HepG2 (cell line): Measurements from ENCODE around the gene OR6S1. TPM values are rescaled to one million over a fixed set of nuclear protein-coding genes. Genes with fewer than 3 reads are reported as not detected.

Experiments
- CENPX ChIP-seq: sonication (generic); formaldehyde crosslinking; IDR thresholded peaks from 2 replicates; pipeline ENCODE4 v1.9.0; 2021; ENCODE audit warnings: mild to moderate bottlenecking, missing genetic modification reagents, moderate library complexity
- DPF2 ChIP-seq: sonication (generic); formaldehyde crosslinking; IDR thresholded peaks from 2 replicates; pipeline ENCODE4 v1.4.0; 2020; ENCODE audit warnings: mild to moderate bottlenecking, low read depth, missing genetic modification reagents, borderline replicate concordance
- ELF4 ChIP-seq: sonication (generic); formaldehyde crosslinking; IDR thresholded peaks from 2 replicates; pipeline ENCODE4 v1.5.0; 2020; ENCODE audit warnings: missing genetic modification reagents, mild to moderate bottlenecking, moderate library complexity, borderline replicate concordance
- GFI1 ChIP-seq: sonication (generic); formaldehyde crosslinking; IDR thresholded peaks from 2 replicates; pipeline ENCODE4 v1.5.0; 2020; ENCODE audit warnings: missing genetic modification reagents, mild to moderate bottlenecking, borderline replicate concordance
- ISL2 ChIP-seq: sonication (generic); formaldehyde crosslinking; IDR thresholded peaks from 2 replicates; pipeline ENCODE4 v1.5.0; 2020; ENCODE audit warnings: missing genetic modification reagents
- KDM5B ChIP-seq: sonication (generic); formaldehyde crosslinking; IDR thresholded peaks from 2 replicates; pipeline ENCODE4 v1.4.0; 2020; ENCODE audit warnings: missing genetic modification reagents, mild to moderate bottlenecking, borderline replicate concordance
- LCORL ChIP-seq, 2 experiments: fragments of 450-650 bp in 1 of 2; sonication (generic) in 1 of 2; formaldehyde crosslinking in 1 of 2; IDR thresholded peaks; 2 replicates each; pipeline versions ENCODE4 v1.5.0 to v1.6.1; 2017 to 2020; ENCODE audit warnings: antibody characterized with exemption in 1 of 2, missing genetic modification reagents in 1 of 2
- NFYC ChIP-seq: IDR thresholded peaks from 2 replicates; pipeline ENCODE4 v1.6.1; 2016; ENCODE audit warnings: missing genetic modification reagents, missing compliant biosample characterization
- NR1H2 ChIP-seq: sonication (generic); formaldehyde crosslinking; IDR thresholded peaks from 2 replicates; pipeline ENCODE4 v1.8.1; 2022; ENCODE audit warnings: low read depth, missing genetic modification reagents, borderline replicate concordance
- PCBP2 ChIP-seq: fragments of 200-400 bp; formaldehyde crosslinking; optimal IDR thresholded peaks from 2 replicates; pipeline ENCODE3; 2018; ENCODE audit warnings: low read length, low read depth; ENCODE audit not compliant: poor library complexity, severe bottlenecking
- REXO4 ChIP-seq: sonication (generic); formaldehyde crosslinking; IDR thresholded peaks from 2 replicates; pipeline ENCODE4 v1.8.0; 2022; ENCODE audit warnings: missing genetic modification reagents, mild to moderate bottlenecking, borderline replicate concordance
- SIX4 ChIP-seq: sonication (generic); formaldehyde crosslinking; IDR thresholded peaks from 2 replicates; pipeline ENCODE4 v1.4.0; 2020; ENCODE audit warnings: missing genetic modification reagents
- WIZ ChIP-seq: sonication (generic); formaldehyde crosslinking; IDR thresholded peaks from 2 replicates; pipeline ENCODE4 v1.5.1; 2020; ENCODE audit warnings: mild to moderate bottlenecking, missing genetic modification reagents
- ZFYVE20 ChIP-seq: sonication (generic); formaldehyde crosslinking; IDR thresholded peaks from 2 replicates; pipeline ENCODE4 v1.8.0; 2023; ENCODE audit warnings: low read depth, mild to moderate bottlenecking, moderate library complexity, missing genetic modification reagents, borderline replicate concordance
- ZMYM4 ChIP-seq: sonication (generic); formaldehyde crosslinking; IDR thresholded peaks from 2 replicates; pipeline ENCODE4 v1.8.1; 2023; ENCODE audit warnings: mild to moderate bottlenecking, missing genetic modification reagents
- ZNF234 ChIP-seq: sonication (generic); formaldehyde crosslinking; conservative IDR thresholded peaks from 2 replicates; pipeline ENCODE4 v1.5.1; 2020; ENCODE audit warnings: mild to moderate bottlenecking, missing genetic modification reagents
- ZNF251 ChIP-seq: sonication (generic); formaldehyde crosslinking; IDR thresholded peaks from 2 replicates; pipeline ENCODE4 v1.9.0; 2021; ENCODE audit warnings: mild to moderate bottlenecking, missing genetic modification reagents
- ZNF510 ChIP-seq: sonication (generic); formaldehyde crosslinking; IDR thresholded peaks from 2 replicates; pipeline ENCODE4 v1.4.0; 2020; ENCODE audit warnings: low read depth, mild to moderate bottlenecking, missing genetic modification reagents
- ZNF652 ChIP-seq: IDR thresholded peaks from 2 replicates; pipeline ENCODE4 v1.6.1; 2016; ENCODE audit warnings: low read depth, borderline replicate concordance
- ZNF674 ChIP-seq: sonication (generic); formaldehyde crosslinking; IDR thresholded peaks from 2 replicates; pipeline ENCODE4 v1.5.0; 2020; ENCODE audit warnings: low read depth, mild to moderate bottlenecking, missing genetic modification reagents
- polyA plus RNA-seq, 8 experiments: library from polyadenylated mRNA; depleted of rRNA in 3 of 8; stranded (reverse) in 7 of 8; unstranded in 1 of 8; fragments of >200 nt; fragmentation: Illumina TruSeq in 4 of 8; extraction: Trizol in 4 of 8; gene quantifications; 2 replicates each; pipeline versions ENCODE4 v1.2.1 to v1.2.3, GENCODE V29; 2011 to 2016; ENCODE audit warnings: low read depth in 4 of 8, missing spikeins in 1 of 8, mixed read lengths in 1 of 8; ENCODE audit not compliant: insufficient read depth in 1 of 8
- total RNA-seq, 5 experiments: library from RNA; depleted of rRNA; stranded (reverse); fragments of >200 nt; fragmentation: Illumina TruSeq; extraction: Trizol; gene quantifications; 2 replicates each; pipeline ENCODE4 v1.2.3, GENCODE V29; 2016; ENCODE audit warnings: low read depth in 1 of 5
- TF ChIP-seq, protein P1 (sequence below): IDR thresholded peaks from 2 replicates; pipeline ENCODE4 v1.6.1; 2016; ENCODE audit warnings: low read depth, control low read depth
- TF ChIP-seq, protein P2 (sequence below): sonication (generic); formaldehyde crosslinking; IDR thresholded peaks from 2 replicates; pipeline ENCODE4 v1.5.0; 2020; ENCODE audit warnings: missing genetic modification reagents
- TF ChIP-seq, protein P3 (sequence below): sonication (generic); formaldehyde crosslinking; IDR thresholded peaks from 2 replicates; pipeline ENCODE4 v1.4.0; 2020; ENCODE audit warnings: mild to moderate bottlenecking, missing genetic modification reagents
- TF ChIP-seq, protein P4 (sequence below): IDR thresholded peaks from 2 replicates; pipeline ENCODE4 v1.6.1; 2016; ENCODE audit warnings: mild to moderate bottlenecking

Gene OR6S1
- total and polyA plus RNA-seq, 2 of the 13 experiments (the other 11 are each of a cell fraction or from before 2014, with no cell fraction given): 0.09 TPM; not detected in 1

DNA sequence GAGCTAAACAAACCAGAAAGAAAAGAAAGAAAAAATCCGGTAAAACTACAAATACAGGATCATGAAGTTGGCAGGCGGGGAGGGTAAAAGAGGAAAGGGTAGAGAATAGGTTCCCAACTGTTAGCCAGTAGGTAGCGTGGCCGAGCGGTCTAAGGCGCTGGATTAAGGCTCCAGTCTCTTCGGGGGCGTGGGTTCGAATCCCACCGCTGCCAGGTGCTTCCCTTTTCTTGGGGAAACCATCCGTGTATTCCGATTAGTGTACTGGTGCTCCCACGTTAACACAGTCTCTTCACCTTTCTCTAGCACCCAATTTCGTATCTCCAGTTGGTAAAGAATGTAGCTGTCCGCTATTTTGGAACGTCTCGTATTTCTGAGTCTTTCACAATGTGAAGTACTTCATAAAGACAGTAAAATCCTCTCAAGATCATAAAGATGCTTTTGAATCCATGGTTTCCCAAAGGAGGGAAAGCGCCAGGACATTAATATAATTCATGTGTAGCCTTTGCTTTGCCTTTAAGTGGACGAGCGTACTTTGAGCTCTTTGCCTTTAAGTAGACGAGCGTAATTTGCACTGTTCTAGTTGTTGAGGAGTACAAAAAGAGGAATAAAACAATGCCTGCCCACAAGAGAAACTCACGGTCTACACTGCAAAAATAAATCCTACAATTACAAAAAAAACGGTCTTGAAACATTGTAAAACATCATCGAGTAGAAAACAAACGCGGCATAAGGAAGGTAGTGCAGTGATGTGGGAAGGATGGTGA, 31.3 kb downstream of the OR6S1 start (continued):
- TF ChIP-seq, protein P1, sequence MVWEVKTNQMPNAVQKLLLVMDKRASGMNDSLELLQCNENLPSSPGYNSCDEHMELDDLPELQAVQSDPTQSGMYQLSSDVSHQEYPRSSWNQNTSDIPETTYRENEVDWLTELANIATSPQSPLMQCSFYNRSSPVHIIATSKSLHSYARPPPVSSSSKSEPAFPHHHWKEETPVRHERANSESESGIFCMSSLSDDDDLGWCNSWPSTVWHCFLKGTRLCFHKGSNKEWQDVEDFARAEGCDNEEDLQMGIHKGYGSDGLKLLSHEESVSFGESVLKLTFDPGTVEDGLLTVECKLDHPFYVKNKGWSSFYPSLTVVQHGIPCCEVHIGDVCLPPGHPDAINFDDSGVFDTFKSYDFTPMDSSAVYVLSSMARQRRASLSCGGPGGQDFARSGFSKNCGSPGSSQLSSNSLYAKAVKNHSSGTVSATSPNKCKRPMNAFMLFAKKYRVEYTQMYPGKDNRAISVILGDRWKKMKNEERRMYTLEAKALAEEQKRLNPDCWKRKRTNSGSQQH (CRISPR knock-in tag): peak; percentile 82; the same call in 1 of the 2 replicates
- TF ChIP-seq ZFYVE20 (CRISPR knock-in tag) (no peak), GFI1 (CRISPR knock-in tag) (no peak), ZMYM4 (CRISPR knock-in tag) (peak; percentile 80), ELF4 (CRISPR knock-in tag) (no peak), ZNF510 (CRISPR knock-in tag) (peak; percentile 36; the same call in 1 of the 2 replicates), NFYC (no peak), ISL2 (CRISPR knock-in tag) (peak; percentile 62; the same call in 1 of the 2 replicates), LCORL (IDR thresholded peaks at IDR 0.05) (no peak), LCORL (CRISPR knock-in tag; IDR thresholded peaks at IDR 0.05) (peak; percentile 58; the same call in 1 of the 2 replicates), WIZ (CRISPR knock-in tag) (no peak), DPF2 (no peak), REXO4 (CRISPR knock-in tag) (no peak), SIX4 (peak; percentile 13; the same call in 1 of the 2 replicates), ZNF674 (0 out of 2 replicates have a peak, but pooled peaks have one; percentile 19), KDM5B (0 out of 2 replicates have a peak, but pooled peaks have one; percentile 12), ZNF251 (no peak), ZNF652 (CRISPR knock-in tag) (0 out of 2 replicates have a peak, but pooled peaks have one; percentile 12), NR1H2 (CRISPR knock-in tag) (no peak), PCBP2 (no peak), ZNF234 (no peak), CENPX (no peak)
- TF ChIP-seq, protein P2, sequence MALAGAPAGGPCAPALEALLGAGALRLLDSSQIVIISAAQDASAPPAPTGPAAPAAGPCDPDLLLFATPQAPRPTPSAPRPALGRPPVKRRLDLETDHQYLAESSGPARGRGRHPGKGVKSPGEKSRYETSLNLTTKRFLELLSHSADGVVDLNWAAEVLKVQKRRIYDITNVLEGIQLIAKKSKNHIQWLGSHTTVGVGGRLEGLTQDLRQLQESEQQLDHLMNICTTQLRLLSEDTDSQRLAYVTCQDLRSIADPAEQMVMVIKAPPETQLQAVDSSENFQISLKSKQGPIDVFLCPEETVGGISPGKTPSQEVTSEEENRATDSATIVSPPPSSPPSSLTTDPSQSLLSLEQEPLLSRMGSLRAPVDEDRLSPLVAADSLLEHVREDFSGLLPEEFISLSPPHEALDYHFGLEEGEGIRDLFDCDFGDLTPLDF (CRISPR knock-in tag): no peak
- TF ChIP-seq, protein P3, sequence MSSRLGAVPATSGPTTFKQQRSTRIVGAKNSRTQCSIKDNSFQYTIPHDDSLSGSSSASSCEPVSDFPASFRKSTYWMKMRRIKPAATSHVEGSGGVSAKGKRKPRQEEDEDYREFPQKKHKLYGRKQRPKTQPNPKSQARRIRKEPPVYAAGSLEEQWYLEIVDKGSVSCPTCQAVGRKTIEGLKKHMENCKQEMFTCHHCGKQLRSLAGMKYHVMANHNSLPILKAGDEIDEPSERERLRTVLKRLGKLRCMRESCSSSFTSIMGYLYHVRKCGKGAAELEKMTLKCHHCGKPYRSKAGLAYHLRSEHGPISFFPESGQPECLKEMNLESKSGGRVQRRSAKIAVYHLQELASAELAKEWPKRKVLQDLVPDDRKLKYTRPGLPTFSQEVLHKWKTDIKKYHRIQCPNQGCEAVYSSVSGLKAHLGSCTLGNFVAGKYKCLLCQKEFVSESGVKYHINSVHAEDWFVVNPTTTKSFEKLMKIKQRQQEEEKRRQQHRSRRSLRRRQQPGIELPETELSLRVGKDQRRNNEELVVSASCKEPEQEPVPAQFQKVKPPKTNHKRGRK (CRISPR knock-in tag): no peak
- TF ChIP-seq, protein P4, sequence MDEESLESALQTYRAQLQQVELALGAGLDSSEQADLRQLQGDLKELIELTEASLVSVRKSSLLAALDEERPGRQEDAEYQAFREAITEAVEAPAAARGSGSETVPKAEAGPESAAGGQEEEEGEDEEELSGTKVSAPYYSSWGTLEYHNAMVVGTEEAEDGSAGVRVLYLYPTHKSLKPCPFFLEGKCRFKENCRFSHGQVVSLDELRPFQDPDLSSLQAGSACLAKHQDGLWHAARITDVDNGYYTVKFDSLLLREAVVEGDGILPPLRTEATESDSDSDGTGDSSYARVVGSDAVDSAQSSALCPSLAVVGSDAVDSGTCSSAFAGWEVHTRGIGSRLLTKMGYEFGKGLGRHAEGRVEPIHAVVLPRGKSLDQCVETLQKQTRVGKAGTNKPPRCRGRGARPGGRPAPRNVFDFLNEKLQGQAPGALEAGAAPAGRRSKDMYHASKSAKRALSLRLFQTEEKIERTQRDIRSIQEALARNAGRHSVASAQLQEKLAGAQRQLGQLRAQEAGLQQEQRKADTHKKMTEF (CRISPR knock-in tag): peak; percentile 80; the same call in 1 of the 2 replicates
